HG03558 (cell line): ENCODE data around the gene USO1.
"Not testable (repeated sequence)": the region's sequence is repeated elsewhere in the genome, so short reads cannot be mapped to it uniquely, and the experiment has no call there.

Experiments used
- ATAC-seq: cut with Tn5 transposase; IDR thresholded peaks from one replicate; pipeline ENCODE4 v1.9.1; 2021; ENCODE audit warnings: moderate number of reproducible peaks; ENCODE audit not compliant: unreplicated experiment; ENCODE audit errors: extremely low read depth

USO1 gene

DNA sequence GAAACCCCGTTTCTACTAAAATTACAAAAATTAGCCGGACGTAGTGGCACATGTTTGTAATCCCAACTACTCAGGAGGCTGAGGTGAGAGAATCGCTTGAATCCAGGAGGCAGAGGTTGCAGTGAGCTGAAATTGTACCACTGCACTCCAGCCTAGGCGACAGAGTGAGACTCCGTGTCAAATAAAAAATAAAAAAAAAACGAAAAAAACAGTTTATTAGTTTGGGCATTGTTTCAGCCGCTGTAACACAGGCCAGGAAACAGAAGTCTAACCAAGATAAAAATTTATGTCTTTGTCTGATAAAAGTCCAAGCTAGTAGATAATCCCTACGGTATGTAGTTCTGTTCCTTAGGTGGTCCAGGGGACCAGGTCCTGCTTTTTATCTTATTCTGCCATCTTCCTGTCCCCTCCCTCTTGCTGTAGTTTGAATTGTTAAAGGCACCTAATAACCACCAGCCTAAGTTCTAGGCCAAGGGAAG lies 21.4 kb downstream of the USO1 start:
- ATAC-seq, result no peak

DNA sequence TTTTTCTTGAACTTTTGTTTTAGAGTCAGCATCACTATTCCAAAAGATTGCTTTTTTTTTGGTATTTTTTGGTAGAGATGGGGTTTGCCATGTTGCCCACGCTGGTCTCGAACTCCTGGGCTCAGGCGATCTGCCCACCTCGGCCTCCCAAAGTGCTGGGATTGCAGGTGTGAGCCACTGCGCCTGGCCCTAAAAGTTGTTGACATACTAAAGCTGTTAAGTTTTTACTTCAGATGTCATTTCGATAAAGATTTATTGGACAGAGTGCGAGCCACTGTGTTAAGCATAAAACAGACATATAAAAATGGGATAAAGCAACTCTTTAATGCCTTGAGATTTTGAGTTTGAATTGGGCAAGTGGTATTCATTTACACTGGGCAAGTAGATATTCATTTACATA lies 28.3 kb downstream of the USO1 start:
- ATAC-seq, result no peak

DNA sequence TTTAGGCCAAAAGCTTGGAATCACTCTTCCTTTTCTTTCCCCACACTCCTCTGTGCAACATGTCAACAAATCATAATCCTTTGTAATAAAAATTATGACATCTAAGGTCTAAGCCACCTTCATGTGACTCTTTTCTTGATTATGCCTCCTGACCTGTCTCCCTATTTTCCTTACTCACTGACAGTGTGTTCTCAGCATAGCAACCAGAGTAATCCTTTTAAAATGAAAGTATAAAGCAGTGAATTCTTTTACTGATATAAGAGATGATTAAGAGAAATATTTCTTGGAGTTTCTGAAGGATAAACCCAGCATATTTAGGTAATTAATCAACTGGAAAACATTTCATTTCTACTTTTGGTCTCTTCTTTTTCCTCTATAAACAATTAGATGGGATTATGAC lies 44.7 kb downstream of the USO1 start:
- no peak for ATAC-seq

DNA sequence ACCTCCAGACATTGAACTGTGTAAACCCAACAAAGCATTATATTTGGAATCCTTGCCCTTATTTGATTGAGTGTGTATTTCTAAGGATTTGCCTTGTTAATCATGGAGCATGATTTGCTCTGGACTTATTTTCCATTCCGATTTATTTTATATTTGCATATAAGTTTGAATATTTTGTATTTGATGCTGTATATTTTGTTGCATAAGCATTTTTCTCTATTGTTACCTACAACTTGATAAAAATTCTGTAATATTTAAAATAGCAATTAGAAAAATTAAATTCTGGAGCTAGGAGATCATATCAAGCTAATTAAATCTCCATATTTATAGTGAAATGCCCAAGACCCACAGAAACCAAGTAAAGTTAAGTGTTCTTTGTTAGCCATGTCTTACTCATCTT lies 47.2 kb downstream of the USO1 start:
- no peak for ATAC-seq

DNA sequence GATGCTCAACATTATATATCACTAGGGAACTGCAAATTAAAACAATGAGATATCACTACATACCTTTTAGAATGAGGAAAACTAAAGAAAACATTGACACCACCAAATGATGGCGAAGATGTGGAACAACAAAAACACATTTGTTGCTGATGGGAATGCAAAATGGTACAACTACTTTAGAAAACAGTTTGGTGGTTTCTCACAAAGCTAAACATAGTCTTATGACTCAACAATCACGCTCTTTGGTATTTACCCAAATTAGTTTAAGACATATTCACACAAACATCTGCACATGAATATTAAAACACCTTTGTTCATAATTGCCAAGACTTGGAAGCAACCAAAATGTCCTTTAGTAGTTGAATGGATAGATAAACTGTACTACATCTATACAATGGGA lies 53.2 kb downstream of the USO1 start:
- ATAC-seq, result no peak

DNA sequence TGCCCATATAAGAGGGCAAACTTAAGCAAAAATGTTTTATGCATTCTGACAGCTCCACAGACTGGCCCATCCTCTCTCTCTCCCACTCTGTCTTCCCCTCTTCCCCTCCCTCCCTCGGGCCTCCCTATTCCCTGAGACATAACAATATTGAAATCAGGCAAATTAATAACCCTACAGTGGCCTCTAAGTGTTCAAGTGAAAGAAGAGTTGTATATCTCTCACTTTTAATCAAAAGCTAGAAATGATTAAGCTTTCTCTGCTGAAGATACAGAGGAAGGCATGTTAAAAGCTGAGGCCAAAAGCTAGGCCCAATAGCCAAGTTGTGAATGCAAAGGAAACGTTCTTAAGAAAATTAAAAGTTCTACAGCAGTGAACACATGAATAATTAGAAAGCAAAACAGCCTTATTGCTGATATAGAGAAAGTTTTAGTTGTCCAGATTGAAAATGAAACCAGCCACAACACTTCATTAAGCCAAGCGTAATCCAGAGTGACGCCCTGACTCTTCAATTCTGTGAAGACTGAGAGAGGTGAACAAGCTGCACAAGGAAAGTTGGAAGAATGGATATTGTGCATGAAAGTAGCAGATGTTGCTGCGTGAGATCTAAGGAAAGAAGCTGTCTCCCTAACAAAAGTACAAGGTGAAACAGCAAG lies 54.9 kb downstream of the USO1 start:
- ATAC-seq, result no peak

DNA sequence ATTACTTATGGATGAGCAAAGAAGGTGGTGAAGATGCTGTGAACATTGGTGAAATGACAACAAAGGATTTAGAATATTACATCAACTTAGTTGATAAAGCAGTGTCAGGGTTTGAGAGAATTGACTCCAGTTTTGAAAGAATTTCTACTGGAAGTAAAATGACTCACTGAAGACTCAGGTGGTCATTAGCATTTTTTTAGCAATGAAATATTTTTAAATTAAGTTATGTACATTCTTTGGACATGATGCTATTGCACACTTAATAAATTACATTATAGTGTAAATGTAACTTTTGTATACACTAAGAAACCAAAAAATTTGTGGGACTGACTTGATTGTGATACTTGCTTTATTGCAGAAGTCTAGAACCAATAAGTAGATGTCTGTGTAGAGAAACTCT lies 56.9 kb downstream of the USO1 start:
- ATAC-seq, result no peak

DNA sequence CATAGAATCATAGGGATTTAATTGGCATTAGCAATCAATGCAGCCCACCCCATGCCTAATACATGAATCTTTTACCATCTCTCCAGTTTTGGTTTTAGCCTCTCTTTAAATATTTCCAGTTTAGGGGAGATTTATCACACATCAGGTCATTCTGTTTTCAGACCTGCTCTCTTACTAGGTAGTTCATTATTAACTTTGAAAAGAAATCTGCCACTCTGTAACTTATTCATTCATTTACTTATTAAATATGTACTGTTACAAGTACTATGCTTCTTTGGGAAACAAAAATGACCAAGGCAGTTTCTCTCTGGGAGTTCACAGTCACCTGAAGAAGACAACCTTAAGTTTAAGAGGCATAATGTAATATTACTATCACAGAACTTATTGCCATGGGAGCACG lies 62.1 kb downstream of the USO1 start:
- ATAC-seq, result no peak

DNA sequence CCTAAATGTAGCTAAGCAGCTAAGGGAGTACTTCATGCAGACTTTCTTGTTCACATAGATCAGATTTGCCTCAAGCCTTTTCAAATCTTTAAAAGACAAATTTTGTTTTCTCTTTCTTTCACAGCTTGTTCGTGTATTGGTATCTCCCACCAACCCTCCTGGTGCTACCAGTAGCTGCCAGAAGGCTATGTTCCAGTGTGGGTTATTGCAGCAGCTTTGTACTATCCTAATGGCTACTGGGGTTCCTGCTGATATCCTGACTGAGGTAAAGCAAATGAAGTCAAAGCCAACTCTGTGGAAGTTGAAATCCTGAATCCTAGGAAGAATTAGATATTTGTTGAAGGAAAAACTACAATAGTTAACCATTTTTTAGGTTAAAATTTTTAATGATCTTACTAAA lies 62.6 kb downstream of the USO1 start:
- no peak for ATAC-seq

DNA sequence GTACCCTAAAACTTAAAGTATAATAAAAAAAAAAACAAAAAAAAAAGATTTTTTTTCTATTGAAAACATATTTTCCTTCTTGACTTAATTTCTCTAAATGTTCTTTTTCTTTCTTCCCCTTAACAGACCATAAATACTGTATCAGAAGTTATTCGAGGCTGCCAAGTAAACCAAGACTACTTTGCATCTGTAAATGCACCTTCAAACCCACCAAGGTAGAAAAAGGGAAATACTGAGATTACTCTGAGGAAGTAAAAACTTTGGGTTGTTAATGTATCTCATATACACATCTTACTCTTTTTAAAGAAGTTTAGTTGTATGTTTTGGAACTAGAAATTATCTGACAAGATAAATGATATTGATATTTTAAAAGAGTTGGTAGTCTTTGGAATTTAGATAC lies 65.6 kb downstream of the USO1 start:
- ATAC-seq, result no peak

DNA sequence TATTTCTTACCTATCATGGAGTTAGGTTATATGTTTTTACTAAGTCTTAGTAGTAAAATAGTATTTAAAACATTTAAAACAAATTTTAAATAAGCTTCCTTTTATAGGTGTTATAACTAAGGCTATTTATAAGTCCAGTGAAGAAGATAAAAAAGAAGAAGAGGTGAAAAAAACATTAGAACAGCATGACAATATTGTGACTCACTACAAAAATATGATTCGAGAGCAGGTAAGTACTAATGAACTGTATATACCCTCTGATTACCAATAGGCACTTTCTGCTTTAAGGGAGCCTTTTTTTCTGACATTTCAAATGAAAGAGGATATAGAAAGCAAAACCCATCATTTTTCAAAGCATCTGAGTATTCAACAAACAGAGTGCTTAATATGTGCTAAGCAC lies 76.6 kb downstream of the USO1 start:
- no peak for ATAC-seq

DNA sequence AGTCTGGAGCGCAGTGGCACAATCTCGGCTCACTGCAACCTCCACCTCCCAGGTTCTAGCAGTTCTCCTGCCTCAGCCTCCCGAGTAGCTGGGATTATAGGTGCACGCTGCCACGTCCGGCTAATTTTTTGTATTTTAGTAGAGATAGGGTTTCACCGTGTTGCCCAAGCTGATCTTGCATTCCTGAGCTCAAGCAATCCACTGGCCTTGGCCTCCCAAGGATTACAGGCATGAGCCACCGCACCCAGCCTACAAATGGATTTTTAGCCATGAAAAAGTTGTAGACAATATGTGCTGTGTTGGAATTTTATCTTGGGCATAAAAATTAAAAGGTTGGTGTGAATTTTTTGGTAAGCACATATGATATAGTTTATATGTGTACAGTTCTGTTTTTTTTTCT lies 81.7 kb downstream of the USO1 start:
- ATAC-seq, result not testable (repeated sequence)

DNA sequence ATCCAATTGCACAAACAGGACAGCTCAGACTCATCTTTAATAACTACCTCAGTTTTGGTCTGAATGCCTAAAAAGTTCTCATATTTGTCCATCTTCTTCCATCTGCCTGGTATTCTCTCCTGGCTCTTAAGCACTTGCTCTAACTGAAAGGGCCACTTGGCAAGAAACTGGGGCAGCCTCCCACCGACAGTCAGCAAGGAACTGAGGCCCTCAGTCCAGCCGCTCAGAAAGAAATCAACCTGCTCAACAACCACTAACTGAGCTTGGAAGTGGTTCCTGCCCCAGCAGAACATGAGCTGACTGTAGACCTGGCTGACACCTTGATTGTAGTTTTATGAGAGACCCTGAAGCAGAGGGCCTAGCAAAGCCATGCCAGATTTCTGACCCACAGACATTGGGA lies 93.5 kb downstream of the USO1 start:
- ATAC-seq, result no peak

DNA sequence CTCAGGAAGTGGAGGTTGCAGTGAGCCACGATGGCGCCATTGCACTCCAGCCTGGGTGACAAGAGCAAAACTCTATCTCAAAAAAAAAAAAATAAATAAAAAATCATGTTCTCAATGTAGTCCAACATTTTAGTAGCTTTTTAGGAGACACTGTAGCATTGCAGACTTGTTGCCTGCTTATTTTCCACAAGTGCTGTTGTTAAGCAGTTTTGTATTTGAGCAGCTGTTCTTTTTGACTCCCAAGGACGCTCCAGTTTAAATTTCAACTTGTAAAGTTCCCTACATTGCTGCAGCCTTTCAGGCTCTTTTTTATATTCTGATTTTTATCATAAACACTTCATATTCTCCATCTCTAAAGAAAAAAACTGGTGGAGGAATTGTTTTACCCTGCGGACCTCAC lies 94.7 kb downstream of the USO1 start:
- ATAC-seq, result no peak

DNA sequence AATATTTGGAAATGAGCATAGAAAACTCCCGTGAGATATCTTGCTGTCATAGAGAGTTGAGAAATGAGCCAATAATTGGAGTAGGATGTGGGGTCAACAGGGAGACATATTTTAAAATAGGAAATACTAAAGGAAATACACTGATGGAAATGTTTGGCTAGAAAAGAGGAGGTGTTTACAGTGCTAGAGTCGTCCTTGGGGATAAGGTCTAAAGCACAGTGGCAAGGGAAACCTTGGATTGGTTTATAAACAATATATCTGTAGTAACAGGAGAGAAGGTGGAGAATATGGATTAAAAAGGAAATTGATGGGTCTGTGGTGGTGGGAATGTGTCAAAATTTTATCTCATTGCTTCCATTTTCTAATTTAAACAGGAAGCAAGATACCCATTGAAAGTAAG lies 95.8 kb downstream of the USO1 start:
- ATAC-seq, result no peak

DNA sequence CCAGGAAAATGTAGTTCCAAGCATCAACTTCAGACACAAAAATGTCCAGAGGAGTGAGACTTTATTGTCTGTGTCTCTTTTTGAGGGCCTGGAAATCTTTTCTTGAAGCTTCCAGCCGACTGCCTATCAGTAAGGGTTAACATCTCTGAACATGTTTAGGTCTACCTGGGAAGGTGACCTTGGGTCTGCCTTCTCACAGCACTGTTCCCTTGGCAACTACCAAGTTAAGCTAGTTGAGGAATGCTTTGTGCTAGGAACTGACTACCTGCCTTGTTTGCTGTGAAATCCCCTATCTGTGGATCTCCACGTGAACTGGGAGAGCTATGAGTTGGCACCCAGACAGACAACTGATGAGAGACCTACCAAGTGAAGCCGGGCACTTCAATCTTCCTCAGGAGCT lies 96.3 kb downstream of the USO1 start:
- no peak for ATAC-seq

DNA sequence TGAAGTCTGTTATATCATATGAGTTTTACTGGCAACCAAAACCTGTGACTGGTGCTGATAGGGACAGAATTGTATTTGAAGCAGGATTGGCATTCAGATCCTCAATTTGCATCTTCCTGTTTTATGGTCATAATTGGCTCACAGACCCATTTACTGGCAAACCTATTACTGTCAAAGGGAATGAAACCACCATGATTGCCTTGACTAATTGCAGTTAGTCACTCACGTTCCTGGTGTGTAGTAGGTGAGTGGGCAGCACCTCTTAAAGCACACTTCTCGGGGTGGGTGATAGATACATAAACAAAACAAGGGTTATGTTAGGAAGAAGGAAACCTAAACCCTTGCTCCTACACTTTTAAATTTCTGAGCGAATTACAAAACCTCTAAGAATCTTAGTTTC lies 96.8 kb downstream of the USO1 start:
- ATAC-seq, result no peak

DNA sequence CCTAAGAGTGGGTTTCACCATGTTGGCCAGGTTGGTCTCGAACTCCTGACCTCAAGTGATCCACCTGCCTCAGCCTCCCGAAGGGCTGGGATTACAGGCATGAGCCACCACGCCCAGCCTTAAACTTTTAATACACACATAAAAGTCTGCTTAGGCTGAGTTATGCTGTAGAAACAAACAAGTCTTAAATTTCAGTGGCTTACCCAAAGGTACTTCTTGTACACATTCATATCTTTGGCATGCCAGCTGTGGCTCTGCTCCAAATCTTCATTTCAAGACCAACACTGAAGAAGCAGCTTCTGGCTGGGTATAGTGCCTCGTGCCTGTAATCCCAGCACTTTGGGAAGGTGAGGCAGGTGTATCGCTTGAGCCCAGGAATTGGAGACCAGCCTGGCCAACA lies 97.6 kb downstream of the USO1 start:
- ATAC-seq, result no peak

DNA sequence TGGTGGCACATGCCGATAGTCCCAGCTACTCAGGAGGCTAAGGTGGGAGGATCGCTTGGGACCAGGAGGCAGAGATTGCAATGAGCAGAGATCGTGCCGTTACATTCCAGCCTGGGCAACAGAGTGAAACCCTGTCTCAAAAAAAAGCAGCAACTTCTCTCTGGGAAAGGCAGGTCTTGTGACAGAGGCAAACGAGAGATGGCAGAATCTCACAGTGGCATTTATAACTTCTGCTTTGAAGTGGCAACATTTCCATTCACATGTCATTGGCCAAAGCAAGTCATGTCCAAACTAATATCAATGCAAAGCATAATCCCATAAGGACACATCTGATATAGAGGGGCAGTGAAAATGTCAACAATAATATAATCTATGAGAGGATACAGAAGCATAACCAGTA lies 98.0 kb downstream of the USO1 start:
- ATAC-seq, result no peak

DNA sequence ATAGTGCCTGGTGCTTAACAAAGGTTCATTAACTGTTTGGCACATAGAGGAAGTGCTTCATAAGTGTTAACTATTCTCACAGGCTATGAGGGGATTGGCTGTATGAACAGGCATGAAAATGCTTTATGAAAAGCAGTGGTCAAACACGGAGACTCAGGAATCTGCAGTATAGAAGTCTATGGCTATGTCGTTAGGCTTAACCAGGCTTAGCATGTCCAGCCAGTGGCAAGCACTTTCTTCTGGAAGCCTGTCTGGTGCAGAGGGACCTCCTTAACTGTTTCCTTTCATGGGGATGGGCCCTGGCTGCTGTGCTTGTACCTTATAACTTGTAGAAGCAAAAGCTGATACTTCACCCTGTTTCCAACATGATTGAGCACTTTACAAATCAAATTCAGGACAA lies 99.4 kb downstream of the USO1 start:
- no peak for ATAC-seq

DNA sequence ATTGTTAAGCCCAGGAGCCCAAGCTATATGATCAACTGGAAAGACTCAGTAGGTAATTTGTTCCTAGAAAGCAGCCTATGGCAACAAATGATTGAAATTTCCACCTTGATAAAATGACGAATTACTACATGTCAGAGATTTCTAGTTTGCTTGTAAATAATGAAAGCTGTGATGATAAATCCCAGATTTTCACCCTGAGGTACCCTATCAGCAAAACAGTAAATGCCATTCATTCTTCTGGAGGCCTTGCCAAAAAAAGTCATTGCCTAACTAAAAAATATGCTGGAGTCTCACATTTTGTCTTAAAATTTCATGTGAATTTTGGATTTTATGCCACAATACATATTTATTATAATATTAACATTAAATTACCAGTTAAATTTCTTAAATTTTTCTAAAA lies 106.5 kb downstream of the USO1 start:
- no peak for ATAC-seq

DNA sequence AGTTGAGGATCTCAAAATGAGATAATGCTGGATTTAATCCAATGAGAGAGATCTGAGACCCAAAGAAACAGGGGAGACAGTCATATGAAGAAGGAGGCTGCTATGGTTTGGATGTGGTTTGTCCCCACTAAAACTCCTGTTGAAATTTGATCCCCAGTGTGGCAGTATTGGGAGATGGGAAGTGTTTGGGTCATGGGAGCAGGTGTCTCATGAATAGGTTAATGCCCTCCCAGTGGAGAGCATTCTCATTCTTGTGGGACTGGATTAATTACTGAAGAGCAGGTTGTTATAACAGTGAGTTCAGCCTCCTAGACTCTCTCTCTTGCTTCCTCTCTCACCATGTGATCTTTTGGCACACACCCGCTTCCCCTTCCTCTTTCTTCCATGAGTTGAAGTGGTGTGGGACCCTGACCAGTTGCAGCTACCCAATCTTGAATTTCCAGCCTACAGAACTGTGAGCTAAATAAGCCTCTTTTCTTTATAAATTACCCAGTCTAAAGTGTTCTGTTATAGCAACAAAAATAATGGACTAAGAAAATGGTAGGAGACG lies 107.6 kb downstream of the USO1 start:
- no peak for ATAC-seq
